Stimulated activated CD4-positive, alpha-beta T cell treated with anti-CD3 and anti-CD28 coated beads, Interleukin-15, amount 100 ng/mL, for 24 hours (primary cell): ENCODE measurements around the gene ATG7.

ENCODE experiments used
- DNase-seq: peaks from one replicate; pipeline ENCODE4 v3.0.0-alpha.2; 2020

Gene ATG7

GRCh38 chr3:11543141-11543947, 271.1 kb downstream of the ATG7 start:
- DNase-seq = no peak

- no peak for DNase-seq
These were observed 271.8 kb downstream of the ATG7 start for GRCh38 chr3:11543948-11544387.

- no peak for DNase-seq
These were observed 272.4 kb downstream of the ATG7 start for GRCh38 chr3:11544412-11545181.

GRCh38 chr3:11545186-11545851, 273.1 kb downstream of the ATG7 start:
- no peak for DNase-seq

GRCh38 chr3:11546657-11547302, 274.6 kb downstream of the ATG7 start:
- no peak for DNase-seq

GRCh38 chr3:11547498-11547897, 275.3 kb downstream of the ATG7 start:
- no peak for DNase-seq

GRCh38 chr3:11548721-11549131, 276.5 kb downstream of the ATG7 start:
- DNase-seq = no peak

GRCh38 chr3:11549580-11550140, 277.5 kb downstream of the ATG7 start:
- no peak for DNase-seq

GRCh38 chr3:11551036-11551435, 278.8 kb downstream of the ATG7 start:
- no peak for DNase-seq

- DNase-seq = no peak
These were observed 280.4 kb downstream of the ATG7 start for GRCh38 chr3:11552289-11553264.

GRCh38 chr3:11553436-11554235, 281.4 kb downstream of the ATG7 start:
- no peak for DNase-seq

- DNase-seq = no peak
These were observed 282.0 kb downstream of the ATG7 start for GRCh38 chr3:11554236-11554610.

- no peak for DNase-seq
These were observed 282.5 kb downstream of the ATG7 start for GRCh38 chr3:11554666-11555065.

- DNase-seq = no peak
These were observed 283.1 kb downstream of the ATG7 start for GRCh38 chr3:11555211-11555782.

GRCh38 chr3:11555881-11556633, 283.9 kb downstream of the ATG7 start:
- DNase-seq = no peak

- no peak for DNase-seq
These were observed 284.9 kb downstream of the ATG7 start for GRCh38 chr3:11556851-11557644.

- DNase-seq = peak; percentile 29
These were observed 285.8 kb downstream of the ATG7 start for GRCh38 chr3:11558002-11558401.

GRCh38 chr3:11558411-11558903, 286.3 kb downstream of the ATG7 start:
- no peak for DNase-seq
